Mucosa of stomach (tissue), 1 donor: ENCODE results near the gene FMN1.

Source experiments
- H3K27me3 ChIP-seq: one replicate; pipeline ENCODE4 v1.7.0; 2013; ENCODE audit warnings: mild to moderate bottlenecking, low read length; ENCODE audit not compliant: control insufficient read depth, insufficient read depth
- H3K36me3 ChIP-seq: one replicate; pipeline ENCODE4 v1.7.0; 2013; ENCODE audit warnings: low read length; ENCODE audit not compliant: control insufficient read depth, insufficient read depth
- H3K4me1 ChIP-seq: one replicate; pipeline ENCODE4 v1.7.0; 2013; ENCODE audit warnings: mild to moderate bottlenecking, low read length; ENCODE audit not compliant: control insufficient read depth, insufficient read depth
- H3K4me3 ChIP-seq: one replicate; pipeline ENCODE4 v1.7.0; 2013; ENCODE audit warnings: low read length
- H3K9ac ChIP-seq: one replicate; pipeline ENCODE4 v1.7.0; 2013; ENCODE audit warnings: mild to moderate bottlenecking, low read length, moderate library complexity
- H3K9me3 ChIP-seq: one replicate; pipeline ENCODE4 v1.7.0; 2013; ENCODE audit warnings: mild to moderate bottlenecking, low read length, moderate library complexity; ENCODE audit not compliant: control insufficient read depth
- donor health status: Pancreatic carcinoma.

FMN1 gene

DNA sequence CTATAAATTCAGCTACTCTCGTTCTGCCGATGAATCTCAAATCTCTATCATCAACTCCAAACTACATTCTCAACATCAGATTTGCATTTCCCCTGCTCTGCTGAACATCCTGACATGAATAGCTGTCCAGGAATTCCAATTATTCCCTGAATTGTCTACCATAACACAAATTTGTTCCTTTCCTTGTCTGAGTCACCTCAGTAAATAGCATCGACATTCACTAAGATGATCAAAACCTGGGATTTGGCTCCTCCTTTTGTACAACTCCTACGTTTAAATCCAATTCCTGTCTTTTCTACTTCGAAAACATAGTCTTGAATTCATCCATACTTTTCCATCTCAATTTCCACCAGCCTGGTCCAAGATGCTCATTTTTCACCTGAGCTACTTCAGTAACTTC is 369.7 kb downstream of the FMN1 start:
- no peaks in the 10 kb centered on the region for H3K9me3 ChIP-seq

DNA sequence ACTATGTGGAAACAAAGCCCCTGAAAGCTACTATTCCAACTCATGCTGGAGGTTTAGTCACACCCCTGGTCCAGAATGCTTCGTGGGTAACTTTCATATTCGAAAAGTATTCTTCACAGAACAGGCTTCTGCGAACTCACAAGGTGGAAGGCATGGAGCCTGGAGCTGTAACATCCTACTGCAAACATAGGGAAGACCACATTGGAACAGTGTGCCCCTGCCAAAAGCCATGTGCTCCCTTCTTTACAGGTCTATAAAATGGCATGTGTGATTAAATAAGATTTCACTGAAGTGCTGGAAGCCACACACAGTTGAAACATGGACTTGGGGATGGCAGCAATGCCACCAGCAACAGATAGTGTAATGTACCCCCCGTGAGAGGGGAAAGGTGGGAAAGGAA is 370.8 kb downstream of the FMN1 start:
- Histone ChIP-seq H3K9me3 (no peaks in the 10 kb centered on the region), H3K9ac (no peak overlapping the region), H3K4me1 (peaks cover 5% of the 10 kb centered on the region), H3K36me3 (no peaks in the 10 kb centered on the region), H3K27me3 (no peaks in the 10 kb centered on the region), H3K4me3 (no peak overlapping the region)

More for the DNA sequence above, 369.7 kb downstream of the FMN1 start:
- Histone ChIP-seq H3K36me3 (no peaks in the 10 kb centered on the region), H3K27me3 (no peaks in the 10 kb centered on the region), H3K4me1 (peaks cover 5% of the 10 kb centered on the region), H3K4me3 (no peak overlapping the region), H3K9ac (no peak overlapping the region)

DNA sequence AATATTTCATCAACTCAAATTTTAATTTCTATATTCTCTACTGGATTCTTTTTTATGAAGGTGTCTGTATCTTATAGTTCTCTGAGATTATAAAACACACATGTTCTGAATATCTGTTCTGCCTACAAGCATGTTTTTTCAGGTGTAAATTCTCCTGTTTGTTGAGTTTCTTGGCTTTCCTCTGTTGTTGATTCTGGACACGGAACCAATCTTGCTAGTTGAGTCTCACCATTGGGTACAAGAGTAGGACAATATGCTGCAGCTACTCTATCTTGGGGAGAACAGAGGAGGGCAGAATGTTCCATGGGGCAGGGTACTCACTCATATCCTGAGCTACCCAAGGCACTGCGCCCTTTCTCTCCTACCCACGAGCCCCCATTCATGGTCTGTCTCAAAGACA is 371.8 kb downstream of the FMN1 start:
- no peak overlapping the region for H3K4me3 ChIP-seq
- H3K36me3 ChIP-seq: no peaks in the 10 kb centered on the region
- peaks cover 5% of the 10 kb centered on the region for H3K4me1 ChIP-seq
- H3K9ac ChIP-seq: no peak overlapping the region
- H3K9me3 ChIP-seq: no peaks in the 10 kb centered on the region
- H3K27me3 ChIP-seq: no peaks in the 10 kb centered on the region

DNA sequence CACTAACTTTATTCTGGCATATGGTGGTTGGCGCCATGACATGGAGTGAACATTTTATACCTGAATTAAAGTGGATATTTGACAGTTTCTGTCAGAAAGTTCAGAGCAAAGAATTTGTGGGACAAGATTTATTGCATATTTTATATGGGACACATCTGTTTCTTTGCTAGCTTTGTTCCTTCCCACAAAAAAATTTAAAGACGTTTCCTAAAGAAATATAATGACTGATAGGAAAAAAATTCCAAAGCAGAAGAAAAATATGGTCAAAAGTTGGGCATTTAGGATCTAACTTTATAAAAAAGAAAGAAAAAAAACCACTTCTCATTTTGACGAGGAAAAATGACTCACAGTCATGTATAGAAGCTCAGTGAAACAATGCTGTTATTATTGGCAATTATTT is 375.1 kb downstream of the FMN1 start:
- no peak overlapping the region for H3K4me3 ChIP-seq
- no peaks in the 10 kb centered on the region for H3K27me3 ChIP-seq
- no peaks in the 10 kb centered on the region for H3K9me3 ChIP-seq
- no peaks in the 10 kb centered on the region for H3K36me3 ChIP-seq
- no peaks in the 10 kb centered on the region for H3K4me1 ChIP-seq
- H3K9ac ChIP-seq: no peak overlapping the region

DNA sequence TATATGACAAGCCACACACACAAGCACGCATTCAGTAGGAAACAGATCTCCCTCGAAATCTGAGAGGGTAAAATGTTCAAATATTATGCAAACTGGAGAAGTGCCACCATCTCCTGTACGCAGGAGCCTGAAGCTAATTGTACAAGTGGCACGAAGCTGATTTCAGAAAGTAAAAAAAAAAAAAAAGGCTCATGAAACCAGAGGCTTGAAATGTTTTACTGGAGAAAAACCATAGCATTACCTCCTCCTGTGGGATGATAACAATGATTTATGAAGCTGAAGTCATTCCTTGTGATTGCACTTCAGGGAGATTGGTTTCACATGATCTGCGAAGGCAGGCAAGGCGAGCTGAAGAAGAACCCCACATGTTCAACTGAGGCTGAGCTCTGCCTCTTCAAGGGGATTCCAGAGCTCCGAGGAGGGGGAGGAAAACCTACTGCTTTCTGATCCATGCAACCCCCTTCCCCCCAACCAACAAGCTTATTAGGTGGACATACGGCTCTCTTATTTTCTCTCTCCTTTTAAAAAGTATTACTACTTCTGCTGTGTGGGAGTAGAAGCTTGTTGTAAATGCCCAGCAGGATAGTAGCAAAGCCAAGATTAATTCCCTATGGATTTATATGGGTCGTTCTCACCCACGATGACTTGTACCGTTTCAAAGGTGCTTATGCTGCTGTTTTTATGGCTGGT is 375.6 kb downstream of the FMN1 start:
- H3K9ac ChIP-seq: no peak overlapping the region
- H3K9me3 ChIP-seq: no peaks in the 10 kb centered on the region
- H3K27me3 ChIP-seq: no peaks in the 10 kb centered on the region
- no peak overlapping the region for H3K4me3 ChIP-seq
- H3K36me3 ChIP-seq: no peaks in the 10 kb centered on the region
- H3K4me1 ChIP-seq: no peaks in the 10 kb centered on the region

DNA sequence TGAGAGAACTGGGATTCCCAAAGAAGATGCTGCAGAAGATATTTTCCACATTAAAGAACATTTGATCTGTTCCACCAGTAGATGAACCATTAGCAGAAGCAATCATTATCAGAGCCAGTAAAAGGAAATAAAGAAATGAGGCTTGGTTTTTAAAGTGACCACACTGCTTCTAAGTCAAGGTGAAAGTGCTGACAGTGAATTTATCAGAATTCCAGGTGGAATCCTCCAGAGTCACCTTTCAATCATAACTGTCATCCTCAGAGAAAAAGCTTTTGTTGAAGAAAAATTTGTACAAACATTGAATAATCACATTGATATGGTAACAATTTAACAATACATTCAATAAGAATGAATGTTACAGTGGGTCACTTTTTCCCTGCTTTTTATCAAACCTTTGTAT is 376.9 kb downstream of the FMN1 start:
- Histone ChIP-seq H3K4me1 (no peaks in the 10 kb centered on the region), H3K4me3 (no peak overlapping the region), H3K27me3 (no peaks in the 10 kb centered on the region), H3K9me3 (no peaks in the 10 kb centered on the region), H3K36me3 (no peaks in the 10 kb centered on the region), H3K9ac (no peak overlapping the region)

DNA sequence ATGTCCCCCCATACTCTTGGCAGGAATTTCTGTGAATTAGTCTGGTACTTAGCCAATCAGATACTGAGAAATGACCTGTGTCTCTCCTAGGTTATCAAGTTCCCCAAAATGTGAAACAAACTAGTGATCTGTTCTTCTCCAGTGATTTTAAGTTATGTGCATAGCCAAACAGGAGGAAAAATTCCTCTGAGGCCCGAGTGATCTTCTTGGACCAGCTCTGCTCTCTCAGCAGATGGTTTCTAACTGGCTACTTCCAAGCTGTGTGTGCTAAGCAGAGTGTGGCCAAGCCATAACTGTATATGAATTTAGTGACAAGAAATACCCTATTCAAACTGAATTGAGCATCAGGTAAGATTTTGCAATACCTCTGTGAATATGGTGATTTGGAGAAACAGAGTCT is 387.2 kb downstream of the FMN1 start:
- no peaks in the 10 kb centered on the region for H3K4me1 ChIP-seq
- no peaks in the 10 kb centered on the region for H3K27me3 ChIP-seq
- no peak overlapping the region for H3K9ac ChIP-seq
- no peaks in the 10 kb centered on the region for H3K9me3 ChIP-seq
- H3K36me3 ChIP-seq: peaks cover 10% of the 10 kb centered on the region
- H3K4me3 ChIP-seq: no peak overlapping the region

DNA sequence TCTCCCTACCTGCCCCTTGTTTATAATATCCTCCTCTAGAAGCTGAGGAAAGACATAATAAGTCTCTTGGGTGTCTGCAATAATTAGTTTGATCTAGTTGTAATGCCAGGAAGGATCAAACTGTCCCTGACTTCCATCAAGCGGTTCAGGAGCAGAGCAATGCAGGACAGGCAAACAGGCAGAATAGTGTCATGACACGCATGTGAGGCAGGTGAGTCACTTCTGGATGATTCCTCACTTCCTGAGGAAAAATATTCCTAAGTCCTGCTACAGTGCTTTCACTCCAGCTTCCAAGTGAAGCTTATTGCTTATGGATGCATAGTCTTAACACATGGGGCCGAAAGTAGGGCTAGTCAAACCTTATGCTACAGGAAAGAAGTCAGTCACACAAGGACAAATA is 390.9 kb downstream of the FMN1 start:
- Histone ChIP-seq H3K4me1 (no peaks in the 10 kb centered on the region), H3K4me3 (no peak overlapping the region), H3K36me3 (peaks cover 10% of the 10 kb centered on the region), H3K9me3 (no peaks in the 10 kb centered on the region), H3K9ac (no peak overlapping the region), H3K27me3 (no peaks in the 10 kb centered on the region)

DNA sequence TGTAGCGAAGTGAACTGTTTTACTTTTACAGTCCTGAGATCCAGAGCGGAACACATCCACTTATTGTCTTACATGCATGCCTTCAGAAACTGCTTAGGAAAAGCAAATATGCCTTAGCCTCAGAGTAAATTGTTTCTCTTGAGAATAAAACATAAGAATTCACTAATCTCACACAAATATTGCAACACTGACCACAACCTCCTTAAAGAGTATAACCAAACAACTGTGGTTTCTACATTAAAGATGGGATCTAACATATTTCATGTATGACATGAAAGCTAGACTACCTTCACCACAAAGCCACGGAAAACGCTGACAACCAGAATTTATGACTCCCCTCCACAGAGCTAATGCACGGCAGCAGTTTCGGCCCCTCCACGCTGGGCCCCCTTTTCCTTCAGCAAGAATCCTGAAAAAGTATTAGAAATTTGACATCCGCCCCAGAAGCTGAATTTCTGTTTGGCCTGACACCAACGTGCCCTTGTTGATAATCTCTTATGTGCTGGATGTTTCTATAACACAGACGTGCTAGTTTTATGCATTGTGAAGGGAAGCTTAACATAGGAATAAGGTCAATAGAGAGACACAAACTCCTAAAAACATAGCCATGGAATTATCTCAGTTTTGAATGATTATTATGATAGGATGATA is 392.1 kb downstream of the FMN1 start:
- no peak overlapping the region for H3K4me3 ChIP-seq

DNA sequence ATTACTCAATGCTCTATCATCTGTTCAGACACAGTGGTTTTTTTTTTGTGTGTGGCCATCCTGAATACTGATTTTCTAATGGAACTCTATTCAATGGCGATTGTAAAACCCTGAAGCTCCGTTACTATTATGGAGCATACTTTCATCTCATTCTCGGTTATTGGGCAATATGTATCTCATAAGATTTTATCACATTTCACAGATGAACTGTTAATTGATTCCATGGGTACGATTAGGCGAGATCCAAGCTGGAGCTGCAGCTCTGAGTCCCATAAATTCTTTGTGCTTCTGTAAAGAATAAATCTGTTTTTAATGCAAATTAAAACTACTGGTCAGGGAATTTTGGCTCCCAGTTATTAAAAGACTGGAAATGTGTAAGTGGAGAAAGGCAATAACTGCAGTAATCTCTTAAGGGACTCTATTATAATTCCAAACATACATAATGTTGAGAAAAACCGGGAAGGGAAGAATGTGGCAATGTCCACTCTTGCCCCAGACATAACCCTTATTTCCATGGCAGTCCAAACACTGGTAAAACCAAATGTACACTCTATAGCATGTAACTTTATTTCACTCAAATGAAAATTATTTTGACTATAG is 394.5 kb downstream of the FMN1 start:
- H3K9ac ChIP-seq: no peak overlapping the region
- H3K4me1 ChIP-seq: no peaks in the 10 kb centered on the region
- H3K27me3 ChIP-seq: no peaks in the 10 kb centered on the region
- H3K36me3 ChIP-seq: peaks cover 5% of the 10 kb centered on the region
- H3K9me3 ChIP-seq: no peaks in the 10 kb centered on the region
- no peak overlapping the region for H3K4me3 ChIP-seq

More for the DNA sequence above, 392.1 kb downstream of the FMN1 start:
- H3K27me3 ChIP-seq: no peaks in the 10 kb centered on the region
- peaks cover 5% of the 10 kb centered on the region for H3K36me3 ChIP-seq
- H3K9me3 ChIP-seq: no peaks in the 10 kb centered on the region
- no peaks in the 10 kb centered on the region for H3K4me1 ChIP-seq
- no peak overlapping the region for H3K9ac ChIP-seq

DNA sequence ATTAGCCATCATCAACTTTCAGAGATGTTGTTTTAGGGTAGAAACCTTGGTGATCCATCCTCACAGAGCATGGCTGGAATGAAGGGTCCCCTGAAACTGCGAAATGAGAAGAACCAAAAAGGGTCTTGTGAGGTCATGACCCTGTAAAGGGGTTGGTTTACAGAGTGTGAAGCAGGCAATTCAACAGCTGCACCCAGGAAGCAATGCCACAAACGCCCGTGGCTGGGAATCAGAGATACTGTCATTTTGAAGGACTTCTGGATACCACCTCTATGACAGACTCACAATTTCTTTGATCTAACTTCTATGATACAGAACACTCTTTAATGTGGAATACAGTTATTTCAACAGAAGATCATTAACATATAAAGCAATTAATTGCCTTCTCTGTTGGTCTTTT is 397.7 kb downstream of the FMN1 start:
- Histone ChIP-seq H3K9me3 (no peaks in the 10 kb centered on the region), H3K27me3 (no peaks in the 10 kb centered on the region), H3K4me3 (no peak overlapping the region), H3K36me3 (no peaks in the 10 kb centered on the region), H3K4me1 (no peaks in the 10 kb centered on the region), H3K9ac (no peak overlapping the region)

DNA sequence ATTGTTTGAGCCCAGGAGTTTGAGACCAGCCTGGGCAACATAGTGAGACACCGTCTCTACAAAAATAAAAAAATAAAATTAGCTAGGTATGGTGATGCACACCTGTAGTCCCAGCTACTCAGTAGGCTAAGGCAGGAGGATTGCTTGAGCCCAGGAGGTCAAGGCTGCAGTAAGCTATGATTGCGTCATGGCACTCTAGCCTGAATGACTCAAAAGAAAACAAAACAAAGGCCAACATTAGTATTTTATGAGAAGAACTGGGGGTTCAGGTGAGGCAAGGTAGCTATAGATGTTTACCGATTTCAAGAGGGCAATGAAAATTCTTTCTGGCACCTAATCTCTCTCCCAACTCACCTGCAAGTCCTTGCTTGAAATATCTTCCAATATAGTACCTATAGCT is 399.5 kb downstream of the FMN1 start:
- Histone ChIP-seq H3K9ac (no peak overlapping the region), H3K36me3 (no peaks in the 10 kb centered on the region), H3K4me3 (no peak overlapping the region), H3K4me1 (no peaks in the 10 kb centered on the region), H3K27me3 (no peaks in the 10 kb centered on the region), H3K9me3 (no peaks in the 10 kb centered on the region)
